ENCODE results near the gene TWIST1.

Gene TWIST1

GRCh38 chr7:19119870-19120486, 2.5 kb upstream of the TWIST1 start:
- no peak for DNase-seq (ENCODE audit: low spot score)
- in situ Hi-C loops (cut with MboI; ENCODE audit: low pct_unique_long_range_greater_than_20kb, low sequenced_read_pairs, unreplicated experiment) = no loop called here

GRCh38 chr7:19119372-19119771, 1.9 kb upstream of the TWIST1 start:
- in situ Hi-C loops (cut with MboI; ENCODE audit: low pct_unique_long_range_greater_than_20kb, low sequenced_read_pairs, unreplicated experiment) = no loop called here
- no peak for DNase-seq (ENCODE audit: low spot score)
- no peak for TF ChIP-seq CTCF (IDR thresholded peaks at IDR 0.05; ENCODE audit: extremely low read depth, insufficient read depth, missing control alignments)

More at GRCh38 chr7:19119870-19120486, 2.5 kb upstream of the TWIST1 start:
- TF ChIP-seq CTCF (IDR thresholded peaks at IDR 0.05; ENCODE audit: extremely low read depth, insufficient read depth, missing control alignments) = no peak

- in situ Hi-C loops (cut with MboI; ENCODE audit: low pct_unique_long_range_greater_than_20kb, low sequenced_read_pairs, unreplicated experiment) = no loop called here
- DNase-seq (ENCODE audit: low spot score) = no peak
- no peak for TF ChIP-seq CTCF (IDR thresholded peaks at IDR 0.05; ENCODE audit: extremely low read depth, insufficient read depth, missing control alignments)
Measured at GRCh38 chr7:19118636-19119371, 1.4 kb upstream of the TWIST1 start.

GRCh38 chr7:19117870-19118608, 603 bp upstream of the TWIST1 start:
- in situ Hi-C loops (cut with MboI; ENCODE audit: low pct_unique_long_range_greater_than_20kb, low sequenced_read_pairs, unreplicated experiment) = no loop called here
- TF ChIP-seq CTCF (IDR thresholded peaks at IDR 0.05; ENCODE audit: extremely low read depth, insufficient read depth, missing control alignments) = no peak
- no peak for DNase-seq (ENCODE audit: low spot score)

- in situ Hi-C loops (cut with MboI; ENCODE audit: low pct_unique_long_range_greater_than_20kb, low sequenced_read_pairs, unreplicated experiment) = no loop called here
- DNase-seq (ENCODE audit: low spot score) = peak; percentile 52
- TF ChIP-seq CTCF (IDR thresholded peaks at IDR 0.05; ENCODE audit: extremely low read depth, insufficient read depth, missing control alignments) = no peak
Measured at GRCh38 chr7:19116121-19117090, 1.0 kb downstream of the TWIST1 start.

- in situ Hi-C loops (cut with MboI; ENCODE audit: low pct_unique_long_range_greater_than_20kb, low sequenced_read_pairs, unreplicated experiment) = no loop called here
- no peak for DNase-seq (ENCODE audit: low spot score)
- TF ChIP-seq CTCF (IDR thresholded peaks at IDR 0.05; ENCODE audit: extremely low read depth, insufficient read depth, missing control alignments) = no peak
Measured at GRCh38 chr7:19114551-19114855, 2.9 kb downstream of the TWIST1 start.

Data from GM13977 (cell line).